Fibroblast of gingiva (primary cell): ENCODE measurements around the gene MORF4L1.
A peak's percentile ranks its signal among the peaks of the same experiment; 100 is the strongest.
"Not testable (repeated sequence)": the region's sequence is repeated elsewhere in the genome, so short reads cannot be mapped to it uniquely, and the experiment has no call there.

Experiments
- DNase-seq: peaks from one replicate; pipeline ENCODE4 v3.0.0-alpha.2; 2011; ENCODE audit warnings: low read depth

The MORF4L1 gene

GRCh38 chr15:78859971-78860719 is 12.5 kb upstream of the MORF4L1 start:
- DNase-seq: peak; percentile 89

GRCh38 chr15:78865585-78865984 is 7.1 kb upstream of the MORF4L1 start:
- DNase-seq: not testable (repeated sequence)

- DNase-seq: not testable (repeated sequence)
These were observed 6.7 kb upstream of the MORF4L1 start for GRCh38 chr15:78866031-78866430.

DNA sequence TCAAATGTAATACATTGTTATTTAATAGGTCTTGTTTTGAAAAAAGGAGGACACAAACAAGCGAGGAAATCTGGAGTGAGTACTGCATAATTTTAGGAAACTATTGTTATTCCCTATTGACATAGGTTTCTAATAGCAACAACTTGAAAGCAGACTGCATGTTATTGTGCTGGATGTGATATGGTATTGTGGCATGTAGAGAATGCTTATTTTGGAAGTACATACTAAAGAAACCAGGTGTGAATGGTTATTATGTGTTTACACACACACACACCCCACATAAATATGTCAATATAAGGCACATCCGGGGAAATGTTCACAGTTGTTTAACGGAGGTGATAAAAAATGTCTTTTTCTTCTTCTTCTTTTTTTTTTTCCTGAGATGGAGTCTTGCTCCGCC is 5.9 kb upstream of the MORF4L1 start:
- peak; percentile 36 for DNase-seq

GRCh38 chr15:78868366-78868765 is 4.3 kb upstream of the MORF4L1 start:
- no peak for DNase-seq

GRCh38 chr15:78871483-78872127 is 1.1 kb upstream of the MORF4L1 start:
- DNase-seq: not testable (repeated sequence)

GRCh38 chr15:78872972-78873792 is 492 bp downstream of the MORF4L1 start:
- peak; percentile 92 for DNase-seq

DNA sequence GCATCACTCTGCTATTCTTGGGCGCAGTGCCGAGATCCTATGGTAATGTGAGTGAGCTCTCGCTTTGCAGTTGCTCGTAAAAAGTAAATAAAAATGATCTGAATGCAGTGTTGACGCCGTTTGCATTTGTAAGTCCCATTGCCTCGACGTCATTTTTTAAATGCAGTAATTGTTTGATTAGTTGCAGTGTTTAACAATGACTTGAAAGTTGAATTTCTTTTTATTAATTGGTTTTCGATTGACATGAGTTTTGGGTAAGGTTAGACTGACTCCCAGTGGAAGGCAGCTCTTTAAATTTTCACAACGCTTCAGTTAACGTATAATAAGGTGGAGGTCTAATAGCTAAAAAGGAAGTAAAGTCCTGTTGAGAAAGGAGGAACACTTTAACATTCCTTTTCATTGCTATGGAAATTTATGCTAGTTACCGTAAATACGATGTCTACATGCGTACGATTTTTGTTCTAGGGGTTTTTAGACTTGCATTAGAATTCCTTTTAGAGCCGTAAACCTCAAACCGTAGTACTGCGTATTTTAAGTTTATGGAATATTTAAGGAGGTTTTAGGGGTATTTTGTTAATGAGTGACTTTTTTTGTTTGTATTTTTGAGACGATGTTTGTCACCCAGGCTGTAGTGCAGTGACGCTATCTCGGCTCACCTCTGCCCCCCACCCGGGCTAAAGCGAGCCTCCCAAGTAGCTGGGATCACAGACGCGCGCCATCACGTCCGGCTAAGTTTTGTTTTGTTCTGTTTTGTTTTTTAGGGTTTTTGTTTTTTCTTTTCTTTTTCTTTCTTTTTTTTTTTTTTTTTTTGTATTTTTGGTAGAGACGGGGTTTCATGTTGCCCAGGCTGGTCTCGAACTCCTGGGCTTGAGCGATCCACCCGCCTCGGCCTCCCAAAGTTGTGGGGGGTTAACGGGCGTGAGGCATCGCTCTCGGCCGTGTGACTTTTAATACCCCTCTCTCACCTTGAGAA is 1.4 kb downstream of the MORF4L1 start:
- peak; percentile 28 for DNase-seq

DNA sequence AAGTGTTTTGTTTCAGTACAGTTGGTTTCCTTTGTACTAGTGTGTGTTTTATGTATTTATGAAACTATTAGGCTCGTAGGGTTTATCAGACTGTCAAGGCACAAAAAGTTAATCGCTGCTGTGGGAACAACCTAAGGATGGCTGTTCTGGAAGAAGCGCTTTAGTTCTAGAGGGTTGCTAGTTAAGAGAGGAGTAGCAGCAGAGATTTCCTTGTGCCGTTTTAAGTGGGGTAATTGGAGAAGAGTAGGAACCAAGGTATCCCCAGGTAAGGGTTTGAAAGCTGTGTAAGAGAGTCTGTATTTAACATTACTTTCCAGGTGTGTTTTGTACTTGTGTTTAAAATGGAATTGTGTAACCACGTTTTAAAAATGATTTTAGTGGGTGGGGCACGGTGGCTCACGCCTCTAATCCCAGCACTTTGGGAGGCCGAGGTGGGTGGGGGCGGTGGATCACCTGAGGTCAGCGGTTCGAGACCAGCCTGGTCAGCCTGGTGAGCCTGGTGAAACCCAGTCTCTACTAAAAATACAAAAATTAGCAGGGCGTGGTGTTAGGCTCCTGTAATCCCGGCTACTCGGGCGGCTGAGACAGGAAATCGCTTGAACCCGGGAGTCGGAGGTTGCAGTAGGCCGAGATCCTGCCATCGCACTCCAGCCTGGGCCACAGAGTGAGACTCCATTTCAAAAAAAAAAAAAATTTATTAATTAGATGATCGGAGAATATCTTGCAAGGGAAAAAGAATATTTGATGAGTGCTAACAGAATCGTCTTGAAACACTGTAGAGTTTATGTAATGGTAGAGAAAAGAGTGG is 2.6 kb downstream of the MORF4L1 start:
- no peak for DNase-seq

DNA sequence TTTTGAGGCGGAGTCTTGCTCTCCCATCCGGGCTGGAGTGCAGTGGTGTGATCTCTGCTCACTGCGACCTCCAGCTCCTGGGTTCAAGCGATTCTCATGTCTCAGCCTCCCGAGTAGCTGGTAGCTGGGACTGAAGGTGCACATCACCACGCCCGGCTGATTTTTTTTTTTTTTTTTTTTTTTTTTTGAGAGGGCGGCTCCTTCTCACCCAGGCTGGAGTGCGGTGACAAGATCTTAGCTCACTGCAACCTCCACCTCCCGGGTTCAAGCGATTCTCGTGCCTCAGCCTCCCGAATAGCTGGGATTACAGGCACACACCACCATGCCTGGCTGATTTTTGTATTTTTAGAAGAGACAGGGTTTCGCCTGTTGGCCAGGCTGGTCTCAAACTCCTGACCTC is 4.3 kb downstream of the MORF4L1 start:
- not testable (repeated sequence) for DNase-seq

GRCh38 chr15:78878356-78878755 is 5.7 kb downstream of the MORF4L1 start:
- peak; percentile 29 for DNase-seq

GRCh38 chr15:78879517-78880241 is 7.0 kb downstream of the MORF4L1 start:
- no peak for DNase-seq

GRCh38 chr15:78880242-78880533 is 7.5 kb downstream of the MORF4L1 start:
- peak; percentile 52 for DNase-seq

DNA sequence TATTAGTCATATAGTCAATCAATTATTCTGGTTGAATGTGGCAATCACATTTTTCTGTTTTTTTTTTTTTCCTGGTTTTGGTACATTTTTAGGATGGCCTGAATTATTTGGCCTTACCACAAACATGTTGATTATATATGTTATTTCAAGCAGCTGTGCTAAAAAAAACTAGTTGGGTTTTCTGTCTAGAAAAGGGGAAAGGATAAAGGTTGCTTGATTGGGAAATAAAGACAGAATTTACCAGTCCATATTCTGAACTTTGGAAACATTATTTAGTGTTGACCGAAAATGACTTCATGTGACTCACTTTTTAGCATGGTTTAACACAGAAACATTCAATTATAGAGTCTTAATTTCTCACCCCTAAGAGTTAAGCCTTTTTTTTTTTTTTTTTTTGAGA is 8.1 kb downstream of the MORF4L1 start:
- DNase-seq: peak; percentile 78

GRCh38 chr15:78881681-78882080 is 9.0 kb downstream of the MORF4L1 start:
- no peak for DNase-seq

GRCh38 chr15:78889000-78889399 is 16.3 kb downstream of the MORF4L1 start:
- DNase-seq: no peak

DNA sequence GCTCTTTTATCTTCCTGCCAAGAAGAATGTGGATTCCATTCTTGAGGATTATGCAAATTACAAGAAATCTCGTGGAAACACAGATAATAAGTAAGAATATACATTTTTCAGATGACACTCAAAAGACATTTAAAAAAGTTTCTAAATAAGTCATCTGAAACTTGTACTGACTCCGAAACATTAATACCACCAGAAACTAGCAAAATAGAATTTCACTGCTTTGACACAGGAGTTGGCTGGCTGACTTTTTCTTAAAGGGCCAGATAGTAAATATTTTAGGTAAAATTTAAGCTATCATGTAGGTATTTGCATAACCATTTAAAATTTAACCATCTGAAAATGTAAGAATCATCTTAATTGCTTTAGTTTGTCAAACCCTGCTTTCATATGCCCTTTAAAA is 20.8 kb downstream of the MORF4L1 start:
- DNase-seq: no peak

DNA sequence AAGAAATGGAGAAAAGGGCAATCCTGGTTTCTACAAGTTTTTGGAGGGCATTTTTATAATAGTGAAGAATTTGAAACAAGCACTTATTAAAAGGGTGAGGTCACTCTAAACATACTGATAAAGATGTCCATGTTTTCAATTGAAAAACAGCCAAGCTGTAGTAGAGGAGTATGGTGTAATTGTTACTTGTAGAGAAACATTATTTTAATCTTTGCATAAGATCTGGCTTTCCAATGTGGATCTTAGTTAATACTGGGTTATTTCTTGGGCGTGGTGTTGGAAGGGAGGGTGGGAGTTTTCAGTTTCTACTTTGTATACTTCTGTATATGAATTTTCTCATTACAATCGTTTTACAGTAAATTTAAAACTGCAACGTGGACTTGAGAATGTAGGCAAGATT is 22.8 kb downstream of the MORF4L1 start:
- DNase-seq: no peak

DNA sequence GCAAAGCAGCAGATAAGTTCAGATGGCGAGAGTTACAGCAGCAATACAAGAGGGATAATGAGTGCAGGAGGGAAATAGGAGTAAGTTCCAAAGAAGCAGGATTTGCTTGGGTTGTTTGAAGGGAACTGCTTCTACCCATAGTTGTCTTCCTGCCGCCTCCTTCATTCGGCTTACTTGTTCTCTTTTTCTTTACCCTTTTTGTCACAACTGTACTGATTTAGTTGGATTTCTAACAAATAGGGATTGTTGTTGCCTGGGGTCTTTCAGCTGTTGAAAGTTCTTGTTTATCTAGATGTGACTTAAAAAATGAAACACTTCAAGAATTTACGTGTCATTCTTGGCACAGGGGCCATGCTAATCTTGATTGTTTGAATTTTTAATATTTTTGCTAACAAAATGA is 25.9 kb downstream of the MORF4L1 start:
- DNase-seq: no peak

DNA sequence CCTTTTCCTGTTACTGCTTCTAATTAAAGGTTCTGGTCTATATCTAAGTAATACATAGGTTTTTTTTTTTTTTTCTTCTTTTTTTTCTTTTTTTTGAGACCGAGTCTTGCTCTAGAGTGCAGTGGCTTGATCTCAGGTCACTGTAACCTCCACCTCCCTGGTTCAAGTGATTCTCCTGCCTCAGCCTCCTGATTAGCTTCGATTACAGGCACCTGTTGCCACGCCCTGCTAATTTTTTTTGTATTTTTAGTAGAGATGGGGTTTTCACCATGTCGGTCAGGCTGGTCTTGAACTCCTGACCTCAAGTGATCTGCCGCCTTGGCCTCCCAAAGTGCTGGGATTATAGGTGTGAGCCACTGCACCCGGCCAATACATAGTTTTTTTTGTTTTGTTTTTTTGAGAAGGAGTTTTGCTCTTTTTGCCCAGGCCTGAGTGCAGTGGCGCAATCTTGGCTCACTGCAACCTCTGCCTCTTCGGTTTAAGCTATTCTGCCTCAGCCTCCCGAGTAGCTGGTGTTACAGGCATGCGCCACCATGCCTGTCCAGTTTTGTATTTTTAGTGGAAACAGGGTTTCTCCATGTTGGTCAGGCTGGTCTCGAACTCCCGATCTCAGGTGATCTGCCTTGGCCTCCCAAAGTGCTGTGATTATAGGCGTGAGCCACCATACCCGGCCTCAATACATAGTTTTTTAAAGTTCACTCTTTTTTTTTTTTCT is 28.3 kb downstream of the MORF4L1 start:
- DNase-seq: not testable (repeated sequence)
